HG02870 (cell line): ENCODE measurements around the gene ATP2B2.
"Not testable (repeated sequence)": the region's sequence is repeated elsewhere in the genome, so short reads cannot be mapped to it uniquely, and the experiment has no call there.

ENCODE experiments used
- ATAC-seq: cut with Tn5 transposase; IDR thresholded peaks from one replicate; pipeline ENCODE4 v1.9.1; 2021; ENCODE audit warnings: mild to moderate bottlenecking, moderate library complexity; ENCODE audit not compliant: unreplicated experiment

The ATP2B2 gene

DNA sequence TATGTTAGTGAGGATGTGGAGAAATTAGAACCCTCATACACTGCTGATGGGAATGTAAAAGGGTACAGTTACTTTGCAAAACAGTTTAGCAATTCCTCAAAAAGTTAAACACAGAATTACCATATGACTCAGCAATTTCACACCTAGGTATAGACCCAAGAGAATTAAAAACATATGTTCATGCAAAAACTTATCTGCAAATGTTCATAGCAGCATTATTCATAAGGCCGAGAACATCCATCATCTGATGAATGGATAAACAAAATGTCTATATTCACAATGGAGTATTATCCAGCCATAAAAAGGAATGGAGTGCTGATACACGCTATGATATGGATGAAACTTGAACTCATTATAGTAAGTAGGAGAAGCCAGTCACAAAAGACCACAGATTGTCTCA lies 194.8 kb downstream of the ATP2B2 start:
- ATAC-seq, result no peak

DNA sequence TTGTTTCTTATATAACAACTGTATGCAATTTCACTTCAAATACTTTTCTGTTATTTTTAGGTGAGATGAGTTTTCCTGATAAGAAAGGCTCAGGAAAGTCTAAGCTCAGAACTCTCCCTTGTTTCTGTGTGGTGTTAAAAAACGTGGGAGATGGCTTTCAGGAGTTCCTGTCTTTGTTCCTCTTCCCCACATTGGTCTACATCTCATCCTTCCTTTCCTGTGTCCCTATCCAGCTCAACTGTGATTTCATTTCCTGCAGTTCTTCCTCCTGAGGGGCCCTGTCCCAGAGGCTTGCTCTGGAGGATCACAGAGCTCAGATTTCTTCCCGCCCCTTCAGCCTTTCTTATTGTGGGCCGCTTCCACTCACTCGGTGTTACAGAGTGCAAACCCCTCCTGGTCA lies 195.7 kb downstream of the ATP2B2 start:
- ATAC-seq, result no peak

DNA sequence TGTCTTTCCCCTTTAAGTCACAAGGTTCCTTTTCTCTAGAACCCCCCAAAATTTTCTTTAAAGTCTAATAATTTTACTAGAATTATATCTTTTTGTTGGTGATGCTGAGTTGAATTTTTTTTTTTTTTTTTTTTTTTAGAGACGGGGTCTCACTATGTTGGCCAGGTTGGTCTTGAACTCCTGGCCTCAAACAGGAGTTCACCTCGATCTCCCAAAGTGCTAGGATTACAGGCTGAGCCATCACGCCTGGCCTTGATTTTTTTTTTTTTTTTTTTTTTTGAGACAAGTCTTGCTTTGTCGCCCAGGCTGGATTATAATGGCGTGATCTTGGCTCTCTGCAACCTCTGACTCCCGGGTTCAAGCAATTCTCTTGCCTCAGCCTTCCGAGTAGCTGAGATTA lies 196.7 kb downstream of the ATP2B2 start:
- ATAC-seq, result no peak

DNA sequence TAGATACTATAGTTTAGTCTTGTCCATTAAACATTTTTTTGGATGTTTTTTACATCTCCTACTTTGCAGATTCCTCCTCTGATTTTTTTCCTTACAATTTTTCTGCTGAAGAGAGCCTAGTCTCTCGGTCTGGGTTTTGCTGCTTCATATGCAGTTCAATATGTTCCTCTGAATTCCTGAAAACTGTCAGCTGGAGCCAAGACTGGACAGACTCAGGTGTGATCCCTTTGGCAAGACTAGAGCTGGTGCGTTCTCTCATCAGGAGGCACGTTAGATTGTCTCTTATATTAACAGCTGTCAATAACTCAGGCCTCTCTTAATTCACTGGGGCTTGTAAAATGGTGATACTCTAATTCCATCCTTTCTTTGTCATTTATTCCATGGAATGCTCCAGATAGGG lies 199.2 kb downstream of the ATP2B2 start:
- ATAC-seq, result no peak

DNA sequence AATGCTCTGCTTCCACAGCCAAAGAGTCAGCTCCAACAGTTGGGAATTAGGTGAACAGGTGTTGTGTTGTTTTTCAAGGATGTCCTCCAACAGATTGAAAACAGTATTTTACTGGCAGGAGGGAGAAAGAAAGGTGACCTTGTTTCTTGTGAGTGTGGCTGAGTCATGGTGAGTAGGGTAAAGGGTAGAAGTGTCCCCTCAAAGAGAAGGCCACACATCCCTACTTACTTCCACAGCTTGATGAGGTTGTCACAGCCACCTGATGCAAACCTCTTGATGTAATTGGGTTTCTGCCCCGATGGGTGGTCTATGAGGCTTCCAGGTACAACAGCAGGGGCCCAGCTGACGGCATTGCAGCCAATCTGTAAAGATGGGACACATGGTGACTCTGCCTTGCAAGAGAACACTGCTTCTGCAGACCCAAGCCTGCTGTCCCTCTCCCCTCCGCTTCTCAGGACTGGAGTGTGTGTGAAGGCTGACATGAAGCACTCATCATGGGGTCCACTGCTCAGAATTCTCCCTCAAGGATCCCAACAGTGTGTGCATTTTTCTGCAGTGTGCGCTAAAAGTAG lies 200.0 kb downstream of the ATP2B2 start:
- no peak for ATAC-seq

DNA sequence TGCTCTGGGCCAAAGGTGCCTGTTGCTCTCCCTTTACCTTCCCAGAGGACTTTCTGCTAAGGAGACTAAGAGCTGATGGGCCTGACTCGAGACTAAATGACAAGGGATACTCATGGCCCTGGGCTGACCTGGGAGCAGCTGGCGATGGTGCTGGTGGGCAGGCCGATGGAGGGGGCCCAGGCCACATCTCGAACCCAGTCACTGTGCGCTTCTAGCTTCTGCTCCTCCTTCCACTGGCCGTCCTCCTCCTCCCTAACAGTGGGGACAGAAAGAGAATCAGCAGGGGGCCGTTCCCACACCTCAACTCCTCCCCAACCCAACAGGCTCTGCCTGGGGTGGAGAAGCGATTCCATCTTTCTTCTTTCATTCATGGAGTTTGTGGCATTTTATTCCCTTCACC lies 200.5 kb downstream of the ATP2B2 start:
- no peak for ATAC-seq

DNA sequence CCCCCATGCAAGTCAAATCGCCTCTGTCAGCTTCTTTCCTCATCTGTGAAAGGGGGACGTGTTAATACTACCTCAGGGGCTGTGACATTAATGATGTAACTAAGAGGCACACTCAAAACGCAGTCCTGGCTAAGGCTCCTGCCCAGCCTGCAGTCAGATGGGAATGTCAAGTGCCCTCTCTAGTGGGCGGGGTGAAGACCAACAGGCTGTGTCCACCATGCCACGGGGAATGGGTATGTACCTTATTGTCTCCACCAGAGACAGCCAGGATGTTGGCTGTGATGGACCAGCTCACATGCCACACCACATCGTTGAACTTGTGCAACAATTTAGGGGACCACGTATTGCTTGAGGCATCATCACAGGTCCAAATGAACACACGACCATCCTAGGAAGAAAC lies 201.6 kb downstream of the ATP2B2 start:
- ATAC-seq, result no peak

DNA sequence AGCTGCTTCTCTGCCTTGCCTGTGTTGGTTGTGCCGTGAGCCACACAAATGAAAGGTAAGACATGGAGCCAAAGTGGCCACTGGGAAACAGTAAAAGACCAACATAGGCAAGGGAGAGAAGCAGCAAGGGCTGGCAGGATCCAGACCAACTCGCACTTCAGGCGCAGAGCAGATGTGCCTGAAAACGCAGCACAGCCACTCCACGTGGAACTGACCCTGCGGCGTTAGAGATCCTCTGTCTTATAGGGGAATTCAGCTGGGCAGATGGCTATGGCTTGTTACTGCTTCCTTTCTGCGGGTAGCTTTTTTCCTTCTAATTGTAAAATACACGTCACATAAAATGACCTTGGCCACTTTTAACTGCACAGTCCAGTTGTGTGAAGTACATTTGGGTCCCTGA lies 202.3 kb downstream of the ATP2B2 start:
- no peak for ATAC-seq

DNA sequence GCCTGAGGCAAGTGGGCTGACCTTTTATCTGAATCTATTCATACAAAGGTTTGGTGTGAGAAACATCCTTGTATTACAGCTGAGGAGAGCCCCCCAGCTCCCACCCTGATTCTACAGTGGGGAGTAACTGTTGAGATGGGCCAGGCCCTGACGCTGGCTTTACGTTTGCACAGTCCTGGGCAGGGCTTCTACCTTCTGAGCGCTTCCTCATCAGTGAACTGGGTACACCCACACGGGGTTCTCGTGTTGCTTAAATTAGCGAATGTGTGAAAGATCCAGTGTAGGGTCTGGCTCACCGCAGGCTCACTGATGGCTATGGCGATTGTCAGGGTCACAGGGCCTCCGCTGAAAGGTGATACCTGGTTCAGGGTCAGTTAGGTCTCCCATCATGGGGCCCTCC lies 205.3 kb downstream of the ATP2B2 start:
- no peak for ATAC-seq

DNA sequence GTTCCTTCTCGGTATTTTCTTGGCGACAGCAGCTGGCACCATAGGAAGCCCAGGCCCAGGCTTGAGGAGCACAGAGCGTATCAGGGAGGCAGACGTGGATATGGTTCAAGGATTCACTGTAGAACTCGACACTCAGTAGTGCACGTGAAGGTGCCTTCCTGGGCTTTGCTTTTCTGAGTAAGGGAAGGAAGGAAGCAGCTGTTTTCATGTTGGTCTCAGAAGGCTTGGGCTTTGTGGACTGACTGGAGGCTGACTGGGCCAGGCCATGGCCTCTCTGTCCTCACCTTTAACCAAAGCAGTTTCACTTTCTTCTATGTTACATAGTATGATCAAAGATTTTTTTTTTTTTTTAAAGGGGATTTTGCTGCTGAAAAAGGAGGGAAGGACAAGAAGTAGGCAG lies 205.7 kb downstream of the ATP2B2 start:
- no peak for ATAC-seq

DNA sequence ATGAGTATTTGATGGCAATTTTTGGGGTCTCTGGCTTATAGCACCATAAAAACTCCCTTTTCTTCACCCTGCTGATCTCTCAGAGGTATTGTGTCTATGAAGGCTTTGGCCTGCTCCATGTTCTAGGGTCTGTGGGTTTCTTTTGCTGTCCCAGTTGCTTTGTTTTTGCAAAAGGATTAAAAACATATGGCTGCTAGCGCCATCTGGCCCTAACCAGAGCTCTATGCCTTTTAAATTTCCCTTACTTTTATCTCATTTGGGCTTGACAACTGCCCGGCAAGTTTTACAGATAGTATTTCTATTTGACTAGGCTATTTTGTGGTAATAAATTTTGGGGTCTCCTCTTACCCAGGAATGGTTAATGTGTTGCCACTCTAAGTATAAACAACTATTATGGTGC lies 206.2 kb downstream of the ATP2B2 start:
- ATAC-seq, result no peak

DNA sequence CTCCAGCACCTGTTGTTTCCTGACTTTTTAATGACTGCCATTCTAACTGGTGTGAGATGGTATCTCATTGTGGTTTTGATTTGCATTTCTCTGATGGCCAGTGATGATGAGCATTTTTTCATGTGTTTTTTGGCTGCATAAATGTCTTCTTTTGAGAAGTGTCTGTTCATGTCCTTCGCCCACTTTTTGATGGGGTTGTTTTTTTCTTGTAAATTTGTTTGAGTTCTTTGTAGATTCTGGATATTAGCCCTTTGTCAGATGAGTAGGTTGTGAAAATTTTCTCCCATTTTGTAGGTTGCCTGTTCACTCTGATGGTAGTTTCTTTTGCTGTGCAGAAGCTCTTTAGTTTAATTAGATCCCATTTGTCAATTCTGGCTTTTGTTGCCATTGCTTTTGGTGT lies 207.3 kb downstream of the ATP2B2 start:
- not testable (repeated sequence) for ATAC-seq

DNA sequence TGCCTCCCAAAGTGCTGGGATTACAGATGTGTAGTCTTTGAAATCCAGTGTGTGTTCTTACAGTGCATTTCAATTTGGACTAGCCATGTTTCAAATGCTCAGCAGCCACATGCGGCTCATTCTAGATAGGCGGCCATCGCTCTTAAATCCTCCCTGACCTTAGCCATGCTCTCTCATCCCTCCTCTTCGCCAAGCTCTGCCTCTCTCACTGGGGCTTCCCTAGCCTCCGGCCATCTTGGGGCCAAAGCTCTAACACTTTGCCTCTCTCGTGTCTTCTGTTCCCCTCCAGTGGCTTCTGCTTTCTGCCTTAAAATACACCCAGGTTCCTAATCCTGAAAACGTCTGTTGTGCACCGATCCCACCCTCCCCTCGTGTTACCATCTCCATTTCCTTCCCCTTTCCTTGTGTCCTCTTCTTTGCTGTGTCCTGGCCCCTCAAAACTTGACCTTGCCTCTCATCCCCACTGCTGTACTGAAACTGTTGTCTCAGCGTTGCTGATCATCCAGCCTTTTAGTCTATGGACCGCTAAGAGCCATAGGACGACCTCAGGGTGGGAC lies 211.3 kb downstream of the ATP2B2 start:
- no peak for ATAC-seq

DNA sequence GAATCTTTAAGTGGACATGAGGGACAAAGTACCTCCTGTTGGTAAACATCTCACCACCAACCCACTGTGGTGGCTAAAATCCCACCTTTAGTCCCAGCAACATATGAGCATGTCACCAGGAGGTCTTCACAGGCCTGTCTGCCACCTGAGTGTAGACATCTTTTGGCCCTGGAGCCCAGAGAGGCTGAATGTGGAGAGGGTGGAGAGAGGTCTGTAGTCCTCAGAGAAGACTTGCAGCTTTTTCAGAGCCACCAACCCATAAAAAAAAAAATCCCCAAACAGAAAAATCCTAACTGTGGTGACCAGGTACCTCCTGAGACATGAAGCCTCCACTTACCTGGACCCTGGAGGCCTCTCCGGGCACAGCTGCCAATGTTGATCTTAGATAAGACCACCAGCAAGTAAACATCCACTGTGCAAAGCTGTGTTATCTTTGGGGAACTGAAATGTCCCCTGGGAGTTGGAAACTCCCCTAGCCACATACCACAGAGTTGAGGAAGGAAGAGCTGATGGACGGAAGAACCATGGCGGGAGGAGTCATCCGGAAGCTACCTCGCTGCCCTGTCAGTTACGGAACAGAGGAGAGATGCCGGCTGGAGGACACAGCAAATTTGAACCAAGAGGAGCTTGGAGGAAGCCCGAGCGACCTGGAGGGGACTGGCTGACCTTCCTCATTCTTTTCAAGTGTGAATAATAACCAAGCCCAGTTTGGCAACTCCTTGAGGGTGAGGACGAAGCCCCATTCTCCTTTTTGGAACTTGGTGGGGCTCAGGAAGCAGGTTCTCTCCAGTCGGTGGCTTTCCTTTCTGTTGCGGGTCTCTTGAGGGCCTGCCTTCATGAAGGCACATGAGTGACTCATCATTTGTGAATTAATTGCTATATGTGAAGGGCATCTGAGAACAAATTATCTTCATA lies 212.6 kb downstream of the ATP2B2 start, which contains the start of gene GHRL:
TSS of gene GHRL (minus strand) at position 443 of the 915 bp plus-strand sequence. CDS start 2,767 bp downstream, outside the sequence.
- ATAC-seq, result peak; percentile 81

DNA sequence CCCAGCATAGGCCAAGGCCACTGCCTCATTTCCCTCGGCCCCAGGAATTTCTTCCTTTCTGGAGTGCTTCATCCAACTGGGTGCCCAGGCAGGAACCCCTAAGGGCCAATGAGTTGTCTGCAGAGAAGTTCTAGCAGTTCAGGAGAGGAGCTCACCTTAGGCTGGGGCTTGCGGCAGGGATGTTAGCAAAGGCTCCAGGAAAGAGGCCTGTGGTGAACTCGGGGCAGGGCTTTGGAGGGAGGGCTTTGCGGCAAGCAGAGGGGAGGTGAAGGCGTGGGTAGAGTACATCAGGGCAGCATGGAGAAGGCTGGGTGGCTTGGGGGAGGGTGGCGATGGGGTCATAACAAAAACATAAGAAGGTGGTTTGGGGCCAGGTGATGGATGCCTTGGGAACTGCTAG lies 213.7 kb downstream of the ATP2B2 start:
- no peak for ATAC-seq

DNA sequence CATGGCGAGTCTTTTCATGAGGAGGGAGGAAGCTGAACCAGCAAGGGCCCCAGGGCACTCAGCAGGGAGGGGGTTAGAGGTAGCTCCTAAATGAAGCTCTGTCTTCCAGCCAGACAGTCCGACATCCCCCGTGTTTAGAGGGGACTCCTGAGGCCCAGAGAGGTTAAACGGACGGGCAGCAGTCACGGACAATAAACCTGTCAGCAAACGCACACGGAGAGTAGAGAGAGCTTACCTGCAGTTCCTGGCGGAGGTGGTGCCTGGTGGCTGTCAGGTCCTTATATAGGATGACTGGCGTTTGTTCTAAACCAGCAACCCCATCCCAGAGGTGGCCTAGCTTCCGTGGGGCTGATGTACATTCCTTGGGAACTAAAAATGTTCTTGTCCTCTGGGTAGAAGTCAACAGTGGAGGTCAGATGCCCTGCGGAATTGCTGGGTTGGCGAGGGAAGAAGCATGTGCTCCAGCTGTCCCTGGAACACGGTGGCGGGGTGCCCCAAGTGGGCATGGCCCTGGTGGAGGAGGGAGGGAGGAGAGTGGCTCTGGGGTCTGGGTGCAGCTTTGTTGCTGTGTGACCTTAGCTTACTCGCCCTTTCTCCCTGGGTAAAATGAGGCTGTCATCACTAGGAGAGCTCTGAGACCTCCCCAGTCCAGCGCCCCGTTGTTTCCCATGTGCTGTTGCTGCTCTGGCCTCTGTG lies 214.8 kb downstream of the ATP2B2 start:
- ATAC-seq, result no peak

DNA sequence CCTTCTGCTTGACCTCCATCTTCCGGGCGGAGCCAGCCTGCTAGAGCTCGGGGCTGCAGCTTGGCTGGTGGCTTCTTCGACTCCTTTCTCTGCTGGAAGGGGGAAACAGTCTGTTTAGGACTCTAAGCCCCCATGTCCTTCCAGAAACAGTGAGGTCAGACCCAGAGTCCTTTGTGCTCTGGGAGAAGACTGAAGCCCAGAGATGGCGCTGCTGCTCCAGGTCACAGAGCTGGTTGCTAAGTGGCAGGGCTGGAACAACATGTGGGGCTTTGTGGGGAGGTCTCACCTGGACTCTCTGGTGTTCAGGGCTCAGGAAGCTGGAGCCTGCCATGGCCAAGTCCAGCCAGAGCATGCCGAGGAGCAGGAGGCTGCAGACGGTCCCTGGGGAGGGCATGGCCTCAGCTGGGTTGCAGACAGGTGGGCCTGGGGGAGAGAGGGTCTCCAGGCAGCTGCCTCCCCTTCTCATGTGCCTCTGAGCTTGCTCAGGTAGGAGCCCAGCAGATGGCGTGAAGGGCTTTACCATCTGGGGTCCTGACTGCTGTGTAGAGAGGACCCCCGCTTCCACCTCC lies 215.5 kb downstream of the ATP2B2 start:
- ATAC-seq, result no peak

DNA sequence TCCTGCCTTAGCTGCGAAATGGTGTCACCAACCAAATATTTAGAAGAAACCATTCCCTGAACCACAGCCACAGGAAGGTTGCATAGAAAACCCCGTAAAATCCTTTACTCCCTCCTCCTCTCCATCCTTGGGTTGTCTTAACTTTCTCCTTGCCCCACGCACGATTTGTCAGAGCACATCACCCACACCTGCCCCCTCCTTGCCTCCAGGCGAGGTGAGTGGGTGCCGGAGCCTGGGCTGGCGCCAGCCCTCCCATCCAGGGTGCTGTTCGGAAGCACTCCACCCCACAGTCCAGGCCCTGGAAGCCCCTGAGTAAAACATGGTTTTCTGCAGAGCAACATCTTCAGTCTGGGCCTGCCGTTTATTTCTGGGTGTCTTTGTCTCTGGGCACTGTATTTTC lies 216.3 kb downstream of the ATP2B2 start:
- ATAC-seq, result no peak

DNA sequence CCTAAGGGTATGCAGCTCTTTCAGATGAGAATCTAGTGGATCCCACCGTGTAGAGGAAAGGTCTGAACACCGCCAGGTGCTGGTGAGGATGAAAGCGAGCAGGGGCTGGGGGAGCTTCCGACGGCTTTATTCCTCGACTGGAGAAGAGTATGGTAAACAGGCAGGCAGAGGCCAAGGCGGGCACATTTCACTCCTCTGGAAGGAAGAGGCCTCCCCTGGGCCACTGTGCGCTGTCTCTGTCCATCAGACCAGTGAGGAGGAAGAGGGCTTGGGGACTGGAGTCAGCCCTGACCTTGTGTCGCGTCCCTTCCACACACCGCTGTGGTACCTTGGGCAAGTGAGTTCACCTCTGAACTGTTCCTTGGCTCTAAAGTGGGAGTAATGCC lies 216.8 kb downstream of the ATP2B2 start:
- no peak for ATAC-seq

DNA sequence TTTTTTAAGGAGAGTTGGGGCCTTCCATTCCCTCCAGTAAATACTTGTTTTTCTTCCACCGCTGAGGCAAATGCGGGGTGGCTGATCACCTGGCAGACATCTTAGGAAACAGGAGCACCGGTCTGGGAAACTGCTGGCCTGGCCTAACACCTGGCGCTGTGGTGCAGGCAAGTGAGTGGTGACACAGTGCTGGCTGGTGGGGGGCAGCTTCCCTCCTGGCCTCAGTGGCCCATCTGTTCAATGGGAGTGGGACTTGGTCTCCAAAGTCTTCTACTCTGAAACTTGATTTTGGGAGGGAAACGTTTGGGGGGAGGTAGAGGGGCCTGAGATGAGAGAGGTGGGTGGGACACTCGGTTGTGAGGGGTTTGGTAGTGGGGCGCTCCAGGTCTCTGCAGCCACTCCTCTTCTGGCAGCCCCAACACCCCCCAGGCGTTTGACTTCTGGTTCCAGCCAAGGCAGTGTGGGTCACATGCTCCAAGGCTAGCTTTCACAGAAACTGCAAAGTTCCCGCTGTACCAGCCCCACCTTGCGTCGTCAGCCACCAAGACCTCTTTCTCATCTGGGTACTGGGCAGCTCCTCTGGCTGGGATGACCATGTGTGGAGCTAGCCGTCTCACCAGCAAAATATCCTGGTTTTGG lies 217.3 kb downstream of the ATP2B2 start:
- ATAC-seq, result no peak
